Small intestine (tissue), 7 donors: Measurements from ENCODE around the gene TEX30. TPM values are rescaled to one million over a fixed set of nuclear protein-coding genes. Genes with fewer than 3 reads are reported as not detected.

ENCODE experiments used
- DNase-seq, 2 donors: peaks; one replicate each; pipeline versions ENCODE4 v3.0.0 to v3.0.0-alpha.2; 2013
- FAIRE-seq: peaks from 2 replicates; lab custom pipeline; 2012; peaks lifted over from hg19 to GRCh38; lab: Jason Lieb, UNC
- H3K27ac ChIP-seq, 3 donors: one replicate each; pipeline ENCODE4 v1.5.1; 2013; ENCODE audit warnings: low read length in 2 of 3, mild to moderate bottlenecking in 2 of 3, control low read depth in 1 of 3, inconsistent platforms in 1 of 3, low read depth in 1 of 3, moderate library complexity in 1 of 3
- H3K27me3 ChIP-seq, 3 donors: one replicate each; pipeline ENCODE4 v1.6.1; 2013; ENCODE audit warnings: low read length in 3 of 3, inconsistent platforms in 1 of 3; ENCODE audit not compliant: control insufficient read depth in 3 of 3, insufficient read depth in 3 of 3
- H3K36me3 ChIP-seq, 3 donors: one replicate each; pipeline ENCODE4 v1.6.1; 2013; ENCODE audit warnings: low read length in 3 of 3, inconsistent platforms in 1 of 3, low read depth in 1 of 3, mild to moderate bottlenecking in 1 of 3, moderate library complexity in 1 of 3; ENCODE audit not compliant: control insufficient read depth in 3 of 3, insufficient read depth in 2 of 3
- H3K4me1 ChIP-seq, 3 donors: one replicate each; pipeline ENCODE4 v1.6.1; 2013; ENCODE audit warnings: low read length in 2 of 3, inconsistent platforms in 1 of 3, low read depth in 1 of 3, mild to moderate bottlenecking in 1 of 3, moderate library complexity in 1 of 3; ENCODE audit not compliant: control insufficient read depth in 3 of 3, insufficient read depth in 2 of 3
- H3K4me3 ChIP-seq, 3 donors: one replicate each; pipeline ENCODE4 v1.5.1; 2013; ENCODE audit warnings: low read length in 3 of 3, control low read depth in 1 of 3, inconsistent platforms in 1 of 3, low read depth in 1 of 3, mild to moderate bottlenecking in 1 of 3, moderate library complexity in 1 of 3
- H3K9me3 ChIP-seq, 2 donors: one replicate each; pipeline ENCODE4 v1.6.1; 2013; ENCODE audit warnings: low read depth in 1 of 2, low read length in 1 of 2; ENCODE audit not compliant: control insufficient read depth in 2 of 2, insufficient read depth in 1 of 2
- WGBS, 3 donors: extraction: QIAGEN DNeasy Blood & Tissue Kit; methylation state at CpG; one replicate each; pipeline ENCODE4 v1.1.7; 2013; 5-methylcytosine and 5-hydroxymethylcytosine counted together
- polyA plus RNA-seq, 4 donors: library from polyadenylated mRNA; stranded (reverse) in 3 of 4; unstranded in 1 of 4; fragments of 200-250 nt in 3 of 4; fragments of 120-200 nt in 1 of 4; gene quantifications; one replicate each; pipeline versions ENCODE4 v1.2.1 to v1.2.3, GENCODE V29; 2013
- donor health status: healthy with polysubstance abuse.
- donor health status: control.
- donor health status: control.
- donor health status: Bipolar disorder and iron deficiency.
- donor health status: healthy.

The TEX30 gene
- polyA plus RNA-seq, 4 donors, result 8.0 to 15.5 (median 9.8) TPM

GRCh38 chr13:102761071-102761470 is 12.5 kb downstream of the TEX30 start:
- H3K4me1 ChIP-seq, result no peaks in the 10 kb centered on the region
- DNase-seq (no peak), FAIRE-seq (no peak)
- 93 to 95% (median 95%) methylated on average over 1 of the region's 1 CpG for WGBS, 3 donors
- H3K27me3 ChIP-seq, result no peaks in the 10 kb centered on the region
- no peak overlapping the region for H3K4me3 ChIP-seq
- peaks cover 0 to 5% (median 0%) of the 10 kb centered on the region in 3 donors for H3K36me3 ChIP-seq
- H3K9me3 ChIP-seq, result no peaks in the 10 kb centered on the region
- no peak overlapping the region for H3K27ac ChIP-seq

GRCh38 chr13:102758842-102759241 is 14.7 kb downstream of the TEX30 start:
- no peak overlapping the region for H3K27ac ChIP-seq
- no peak for FAIRE-seq
- no peaks in the 10 kb centered on the region for H3K4me1 ChIP-seq
- H3K27me3 ChIP-seq, result no peaks in the 10 kb centered on the region
- no peaks in the 10 kb centered on the region for H3K36me3 ChIP-seq
- no peaks in the 10 kb centered on the region for H3K9me3 ChIP-seq
- no peak overlapping the region for H3K4me3 ChIP-seq
- WGBS, 3 donors, result 70 to 84% (median 77%) methylated on average over 2 of the region's 2 CpGs
- DNase-seq, result no peak

GRCh38 chr13:102757006-102757405 is 16.6 kb downstream of the TEX30 start:
- FAIRE-seq (no peak), DNase-seq (no peak)
- Histone ChIP-seq H3K27ac (no peak overlapping the region), H3K4me3 (no peak overlapping the region), H3K36me3 (no peaks in the 10 kb centered on the region), H3K9me3 (peaks cover 0 to 3% of the 10 kb centered on the region in 2 donors), H3K4me1 (no peaks in the 10 kb centered on the region), H3K27me3 (no peaks in the 10 kb centered on the region)
- WGBS, 3 donors, result 85 to 91% (median 89%) methylated on average over 1 of the region's 1 CpG

- WGBS, 3 donors, result 90 to 93% (median 91%) methylated on average over 3 of the region's 3 CpGs
- Histone ChIP-seq H3K9me3 (peaks cover 0 to 5% of the 10 kb centered on the region in 2 donors), H3K27me3 (no peaks in the 10 kb centered on the region), H3K36me3 (no peaks in the 10 kb centered on the region), H3K27ac (no peak overlapping the region), H3K4me3 (no peak overlapping the region), H3K4me1 (no peaks in the 10 kb centered on the region)
- DNase-seq (no peak), FAIRE-seq (no peak)
Measured at GRCh38 chr13:102751886-102752285, 21.7 kb downstream of the TEX30 start.

GRCh38 chr13:102742506-102742905 is 31.1 kb downstream of the TEX30 start:
- H3K36me3 ChIP-seq, result no peaks in the 10 kb centered on the region
- no peaks in the 10 kb centered on the region for H3K4me1 ChIP-seq
- FAIRE-seq (no peak), DNase-seq (peak in 1 of 2 donors; percentile 10)
- H3K4me3 ChIP-seq, result no peak overlapping the region
- no peak overlapping the region for H3K27ac ChIP-seq
- H3K9me3 ChIP-seq, result peaks cover 0 to 3% of the 10 kb centered on the region in 2 donors
- H3K27me3 ChIP-seq, result no peaks in the 10 kb centered on the region

- H3K27me3 ChIP-seq, result no peaks in the 10 kb centered on the region
- DNase-seq, result peak in 1 of 2 donors; percentile 5
- 45 to 57% (median 52%) methylated on average over 1 of the region's 1 CpG for WGBS, 3 donors
- FAIRE-seq, result no peak
- H3K4me1 ChIP-seq, result no peaks in the 10 kb centered on the region
- H3K9me3 ChIP-seq, result peaks cover 0 to 3% of the 10 kb centered on the region in 2 donors
- H3K4me3 ChIP-seq, result no peak overlapping the region
- no peaks in the 10 kb centered on the region for H3K36me3 ChIP-seq
- no peak overlapping the region for H3K27ac ChIP-seq
Measured at GRCh38 chr13:102742101-102742500, 31.5 kb downstream of the TEX30 start.

- no peak overlapping the region for H3K27ac ChIP-seq
- H3K4me3 ChIP-seq, result no peak overlapping the region
- no peak for FAIRE-seq
- DNase-seq, result peak in 1 of 2 donors; percentile 7
- H3K27me3 ChIP-seq, result no peaks in the 10 kb centered on the region
- no peaks in the 10 kb centered on the region for H3K9me3 ChIP-seq
- WGBS, 3 donors, result 23 to 35% (median 25%) methylated on average over 8 of the region's 8 CpGs
- H3K4me1 ChIP-seq, result no peaks in the 10 kb centered on the region
- H3K36me3 ChIP-seq, result no peaks in the 10 kb centered on the region
Measured at GRCh38 chr13:102729560-102730270, 43.9 kb downstream of the TEX30 start.

- no peaks in the 10 kb centered on the region for H3K27me3 ChIP-seq
- H3K4me1 ChIP-seq, result no peaks in the 10 kb centered on the region
- H3K9me3 ChIP-seq, result no peaks in the 10 kb centered on the region
- no peak for FAIRE-seq
- H3K27ac ChIP-seq, result no peak overlapping the region
- no peak overlapping the region for H3K4me3 ChIP-seq
- 50 to 80% (median 62%) methylated on average over 2 of the region's 2 CpGs for WGBS, 3 donors
- peak; percentile 11 to 26 for DNase-seq
- no peaks in the 10 kb centered on the region for H3K36me3 ChIP-seq
Measured at GRCh38 chr13:102726430-102726829, 47.2 kb downstream of the TEX30 start.

GRCh38 chr13:102724923-102725322 is 48.7 kb downstream of the TEX30 start:
- no peak overlapping the region for H3K4me3 ChIP-seq
- DNase-seq (peak; percentile 14 to 26), FAIRE-seq (no peak)
- no peaks in the 10 kb centered on the region for H3K27me3 ChIP-seq
- no peaks in the 10 kb centered on the region for H3K36me3 ChIP-seq
- no peak overlapping the region for H3K27ac ChIP-seq
- no peaks in the 10 kb centered on the region for H3K9me3 ChIP-seq
- H3K4me1 ChIP-seq, result no peaks in the 10 kb centered on the region
- WGBS, 3 donors, result 68 to 85% (median 77%) methylated on average over 6 of the region's 6 CpGs
